ENCODE data around the gene PCA3. TPM values are rescaled to one million over a fixed set of nuclear protein-coding genes. Genes with fewer than 3 reads are reported as not detected.

PCA3 gene
- total and polyA plus RNA-seq, 2 of the 8 experiments (the other 6 are each of a cell fraction or from before 2014, with no cell fraction given): not detected

DNA sequence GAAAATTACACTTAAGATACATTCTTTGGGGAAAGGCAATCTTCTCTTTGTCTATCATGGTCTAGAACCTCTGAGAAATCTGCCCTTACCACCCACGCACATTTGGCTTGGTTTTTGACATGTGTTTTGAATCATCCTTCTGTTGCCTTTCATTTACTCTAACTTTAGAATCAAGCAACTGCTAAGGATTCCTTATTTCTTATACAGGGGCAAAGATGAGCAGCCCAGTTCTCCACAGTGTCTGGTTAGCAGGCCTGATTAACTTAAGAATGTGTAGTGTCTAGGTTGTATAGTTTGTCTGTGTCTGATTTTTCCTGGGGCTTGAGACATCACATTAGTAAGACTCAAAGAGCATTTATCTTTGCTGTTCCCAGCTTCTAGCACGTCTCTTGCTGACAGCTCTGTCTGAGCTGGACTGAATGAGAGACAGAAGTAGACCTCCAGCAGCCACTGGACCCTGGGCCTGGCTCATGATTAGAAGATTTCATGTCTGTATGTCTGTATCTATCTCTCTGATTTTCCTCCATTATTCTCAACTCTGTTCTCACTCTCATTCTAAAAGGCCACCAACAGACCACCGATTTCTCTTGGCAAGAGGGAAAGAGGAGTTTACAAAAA, 31.8 kb upstream of the PCA3 start:
- no peak overlapping the region for H4K91ac ChIP-seq (replicated peaks; ENCODE audit: insufficient read length, low read length)
- H3K4me1 ChIP-seq (replicated peaks in 1 of 4; ENCODE audit: control insufficient read depth in 3 of 4, insufficient read depth in 4 of 4, low read length in 3 of 4): no peaks in the 10 kb centered on the region
- no peak overlapping the region for H2BK12ac ChIP-seq (ENCODE audit: low read depth, low read length)
- no peaks in the 10 kb centered on the region for H3K9me3 ChIP-seq (ENCODE audit: insufficient read depth in 2 of 2, low read depth in 1 of 2, low read length in 1 of 2)
- no peak overlapping the region for H3K4me2 ChIP-seq (ENCODE audit: insufficient read depth in 1 of 2, low read depth in 2 of 2, low read length in 2 of 2)
- no peaks in the 10 kb centered on the region for H3K27me3 ChIP-seq (replicated peaks in 1 of 4; ENCODE audit: control insufficient read depth in 3 of 4, extremely low read depth in 1 of 4, insufficient read depth in 3 of 4, low read length in 3 of 4)
- no peaks in the 10 kb centered on the region for H3K79me2 ChIP-seq (ENCODE audit: control insufficient read depth in 1 of 2, insufficient read depth in 2 of 2, low read length in 2 of 2)
- WGBS, 2 experiments (ENCODE audit: extremely low coverage in 1 of 2, insufficient coverage in 1 of 2, insufficient read length in 1 of 2, insufficient replicate concordance in 2 of 2, low coverage in 1 of 2, low lambda C conversion rate in 2 of 2, missing lambda C conversion rate in 1 of 2): 86% methylated on average over 3 of the region's 3 CpGs; no CpG with 5 or more reads in 1 of the 2 experiments
- no peaks in the 10 kb centered on the region for H3K23me2 ChIP-seq (ENCODE audit: low read depth, low read length)
- no peak overlapping the region for H2BK20ac ChIP-seq (ENCODE audit: low read length)
- no peak overlapping the region for H2BK15ac ChIP-seq (ENCODE audit: low read length)
- no peak overlapping the region for H3K18ac ChIP-seq (ENCODE audit: extremely low read depth, low read length)
- CTCF ChIA-PET (ENCODE audit: partially characterized antibody): interaction anchor here (0.6 kb wide), 2 partner anchors 180 to 396 kb away, joined by 3 read pairs; no protein-coding TSS in a partner anchor
- DNase-seq (ENCODE audit: low read depth in 1 of 2, low spot score in 2 of 2) (no peak), FAIRE-seq (no peak)
- H3K4ac ChIP-seq (replicated peaks; ENCODE audit: insufficient read length, low read depth, low read length): no peak overlapping the region
- no peak overlapping the region for H2AFZ ChIP-seq (ENCODE audit: low read length)
- H4K20me1 ChIP-seq (replicated peaks in 1 of 2; ENCODE audit: control insufficient read depth in 1 of 2, insufficient read depth in 2 of 2, low read length in 2 of 2): no peaks in the 10 kb centered on the region
- no peak overlapping the region for H2AK5ac ChIP-seq (ENCODE audit: low read depth, low read length)
- no peaks in the 10 kb centered on the region for H3K36me3 ChIP-seq (ENCODE audit: control insufficient read depth in 2 of 4, insufficient read depth in 4 of 4, low read length in 3 of 4)
- no peak overlapping the region for H3K27ac ChIP-seq (ENCODE audit: low read depth, low read length)
- no peaks in the 10 kb centered on the region for H3K79me1 ChIP-seq (ENCODE audit: low read depth, low read length)
- POLR2A ChIA-PET (ENCODE audit: partially characterized antibody): interaction anchor here (1.5 kb wide), 1 partner anchor 15 kb away, joined by 4 read pairs; no protein-coding TSS in a partner anchor
- H3K56ac ChIP-seq (replicated peaks; ENCODE audit: insufficient read length, low read depth, low read length): no peak overlapping the region
- no peak overlapping the region for H2BK5ac ChIP-seq (ENCODE audit: low read depth, low read length)
- no peak overlapping the region for H2BK120ac ChIP-seq (replicated peaks; ENCODE audit: low read depth, low read length)
- H3K4me3 ChIP-seq (ENCODE audit: extremely low read depth in 1 of 4, insufficient read depth in 2 of 4, low read depth in 3 of 4, low read length in 4 of 4): no peak overlapping the region
- no peak overlapping the region for H4K5ac ChIP-seq (ENCODE audit: insufficient read length, low read depth, low read length)
- no peak overlapping the region for H4K8ac ChIP-seq (ENCODE audit: extremely low read depth, insufficient read depth, low read length)
- H3K9ac ChIP-seq (replicated peaks in 1 of 4; ENCODE audit: extremely low read depth in 1 of 4, low read depth in 3 of 4, low read length in 3 of 4): no peak overlapping the region
- TF ChIP-seq EZH2 (IDR thresholded peaks at IDR 0.05; ENCODE audit: low read depth, low read length, severe bottlenecking): no peak
- TF ChIP-seq ASH2L (IDR thresholded peaks at IDR 0.05; ENCODE audit: low read length): no peak
- TF ChIP-seq, protein P1, sequence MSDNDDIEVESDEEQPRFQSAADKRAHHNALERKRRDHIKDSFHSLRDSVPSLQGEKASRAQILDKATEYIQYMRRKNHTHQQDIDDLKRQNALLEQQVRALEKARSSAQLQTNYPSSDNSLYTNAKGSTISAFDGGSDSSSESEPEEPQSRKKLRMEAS (IDR thresholded peaks at IDR 0.05): no peak
- no peak for TF ChIP-seq POLR2A (IDR thresholded peaks at IDR 0.05; ENCODE audit: control extremely low read depth in 1 of 2, low read depth in 2 of 2, low read length in 2 of 2)
- no peak for TF ChIP-seq RXRA (IDR thresholded peaks at IDR 0.05; ENCODE audit: insufficient read depth, low read depth, low read length)
- TF ChIP-seq CHD2 (IDR thresholded peaks at IDR 0.05; ENCODE audit: low read length): no peak
- no peak for TF ChIP-seq HDAC2 (IDR thresholded peaks at IDR 0.05; ENCODE audit: borderline replicate concordance in 1 of 2, low read depth in 2 of 2, low read length in 2 of 2)
- TF ChIP-seq KDM5A (IDR thresholded peaks at IDR 0.05; ENCODE audit: low read length): no peak
- no peak for TF ChIP-seq CBX8 (IDR thresholded peaks at IDR 0.05; ENCODE audit: borderline replicate concordance, low read depth, low read length)
- no peak for TF ChIP-seq POLR2AphosphoS5 (IDR thresholded peaks at IDR 0.05; ENCODE audit: low read depth, low read length)
- TF ChIP-seq FOSL1 (IDR thresholded peaks at IDR 0.05; ENCODE audit: insufficient read depth, low read depth, low read length): no peak
- no peak overlapping the region for H3K14ac ChIP-seq (ENCODE audit: insufficient read length)
- no peak overlapping the region for H3K23ac ChIP-seq (ENCODE audit: insufficient read length)

Data from H1 (cell line).